A549 (cell line): ENCODE data around the gene SLC4A3.

Experiments
- CTCF ChIP-seq: fragments of >200 bp; sonication (Bioruptor Twin); formaldehyde crosslinking; IDR thresholded peaks from 3 replicates; pipeline ENCODE4 v1.5.1; 2016
- KDM1A ChIP-seq: fragments of 200-600 bp; sonication (generic); IDR thresholded peaks from 2 replicates; pipeline ENCODE4 v1.6.1; 2016; ENCODE audit warnings: low read depth, mild to moderate bottlenecking
- POLR2A ChIP-seq: IDR thresholded peaks from 2 replicates; pipeline ENCODE4 v1.6.1; 2012; ENCODE audit warnings: mild to moderate bottlenecking, low read length
- RCOR1 ChIP-seq: fragments of 150-350 bp; IDR thresholded peaks from 2 replicates; pipeline ENCODE4 v1.6.1; 2014; ENCODE audit warnings: antibody characterized with exemption, low read length, low read depth

- TF ChIP-seq RCOR1 (no peak), CTCF (no peak), KDM1A (no peak), POLR2A (no peak)
These were observed 9.8 kb downstream of the SLC4A3 start for GRCh38 chr2:219636941-219637841.
